Hepatocyte (in vitro differentiated cells): ENCODE measurements around the gene SLC9A1. TPM values are rescaled to one million over a fixed set of nuclear protein-coding genes. Genes with fewer than 3 reads are reported as not detected.

ENCODE experiments used
- DNase-seq: peaks from one replicate; pipeline ENCODE4 v3.0.0-alpha.2; 2016; ENCODE audit warnings: low spot score
- H2AFZ ChIP-seq: fragments of 200-600 bp; sonication (generic); 2 replicates; pipeline ENCODE4 v1.6.0; 2016; ENCODE audit warnings: antibody characterized with exemption, mild to moderate bottlenecking
- H3K27ac ChIP-seq: fragments of 200-600 bp; sonication (generic); 2 replicates; pipeline ENCODE4 v1.5.1; 2016; ENCODE audit warnings: mild to moderate bottlenecking
- H3K27me3 ChIP-seq: fragments of 200-600 bp; sonication (generic); 2 replicates; pipeline ENCODE4 v1.6.1; 2016
- H3K36me3 ChIP-seq: fragments of 200-600 bp; sonication (generic); replicated peaks from 2 replicates; pipeline ENCODE4 v1.5.1; 2016; ENCODE audit warnings: low read depth; ENCODE audit not compliant: insufficient read depth
- H3K4me1 ChIP-seq: fragments of 200-600 bp; sonication (generic); 2 replicates; pipeline ENCODE4 v1.5.1; 2016; ENCODE audit warnings: mild to moderate bottlenecking, moderate library complexity; ENCODE audit not compliant: insufficient read depth
- H3K4me2 ChIP-seq: fragments of 200-600 bp; sonication (generic); 2 replicates; pipeline ENCODE4 v1.6.0; 2016
- H3K4me3 ChIP-seq: fragments of 200-600 bp; sonication (generic); 2 replicates; pipeline ENCODE4 v1.5.1; 2016; ENCODE audit warnings: mild to moderate bottlenecking
- H3K79me2 ChIP-seq: fragments of 200-600 bp; sonication (generic); 2 replicates; pipeline ENCODE4 v1.6.0; 2017; ENCODE audit warnings: mild to moderate bottlenecking
- H3K9me2 ChIP-seq: fragments of 200-600 bp; sonication (generic); replicated peaks from 2 replicates; pipeline ENCODE4 v1.6.0; 2017; ENCODE audit warnings: mild to moderate bottlenecking; ENCODE audit not compliant: insufficient read depth
- H3K9me3 ChIP-seq: fragments of 200-600 bp; sonication (generic); 2 replicates; pipeline ENCODE4 v1.5.1; 2016; ENCODE audit warnings: low read depth, mild to moderate bottlenecking
- H4K20me1 ChIP-seq: fragments of 200-600 bp; sonication (generic); 2 replicates; pipeline ENCODE4 v1.6.0; 2016; ENCODE audit warnings: mild to moderate bottlenecking; ENCODE audit not compliant: insufficient read depth, poor library complexity, severe bottlenecking
- EZH2 ChIP-seq: fragments of 200-600 bp; sonication (generic); IDR thresholded peaks from 2 replicates; pipeline ENCODE4 v1.6.1; 2016; ENCODE audit warnings: antibody characterized with exemption, mild to moderate bottlenecking, borderline replicate concordance
- EZH2phosphoT487 ChIP-seq: fragments of 200-600 bp; sonication (generic); IDR thresholded peaks from one replicate; pipeline ENCODE4 v1.6.1; 2018; ENCODE audit warnings: antibody characterized with exemption, mild to moderate bottlenecking, low read depth, moderate library complexity; ENCODE audit not compliant: unreplicated experiment, severe bottlenecking
- WGBS: methylation state at CpG from one replicate; pipeline ENCODE4 v1.1.6; 2016; ENCODE audit warnings: low lambda C conversion rate; ENCODE audit errors: missing lambda C conversion rate; 5-methylcytosine and 5-hydroxymethylcytosine counted together
- polyA plus RNA-seq: library from polyadenylated mRNA; unstranded; fragments of >200 nt; fragmentation: Nextera tagmentation; extraction: Ambion mirVana; gene quantifications from 2 replicates; pipeline ENCODE4 v1.2.1, GENCODE V29; 2016
- total RNA-seq: library from RNA; depleted of rRNA; stranded (reverse); fragments of >200 nt; gene quantifications from 2 replicates; pipeline ENCODE4 v1.2.3, GENCODE V29; 2014
- TF ChIP-seq, protein P1 (sequence below): fragments of 200-600 bp; sonication (generic); IDR thresholded peaks from 2 replicates; pipeline ENCODE4 v1.5.1; 2016; ENCODE audit warnings: antibody characterized with exemption, mild to moderate bottlenecking; ENCODE audit not compliant: poor library complexity

Gene SLC9A1
- total and polyA plus RNA-seq, 2 experiments from 2014 or later = 13.3 to 31.3 TPM

DNA sequence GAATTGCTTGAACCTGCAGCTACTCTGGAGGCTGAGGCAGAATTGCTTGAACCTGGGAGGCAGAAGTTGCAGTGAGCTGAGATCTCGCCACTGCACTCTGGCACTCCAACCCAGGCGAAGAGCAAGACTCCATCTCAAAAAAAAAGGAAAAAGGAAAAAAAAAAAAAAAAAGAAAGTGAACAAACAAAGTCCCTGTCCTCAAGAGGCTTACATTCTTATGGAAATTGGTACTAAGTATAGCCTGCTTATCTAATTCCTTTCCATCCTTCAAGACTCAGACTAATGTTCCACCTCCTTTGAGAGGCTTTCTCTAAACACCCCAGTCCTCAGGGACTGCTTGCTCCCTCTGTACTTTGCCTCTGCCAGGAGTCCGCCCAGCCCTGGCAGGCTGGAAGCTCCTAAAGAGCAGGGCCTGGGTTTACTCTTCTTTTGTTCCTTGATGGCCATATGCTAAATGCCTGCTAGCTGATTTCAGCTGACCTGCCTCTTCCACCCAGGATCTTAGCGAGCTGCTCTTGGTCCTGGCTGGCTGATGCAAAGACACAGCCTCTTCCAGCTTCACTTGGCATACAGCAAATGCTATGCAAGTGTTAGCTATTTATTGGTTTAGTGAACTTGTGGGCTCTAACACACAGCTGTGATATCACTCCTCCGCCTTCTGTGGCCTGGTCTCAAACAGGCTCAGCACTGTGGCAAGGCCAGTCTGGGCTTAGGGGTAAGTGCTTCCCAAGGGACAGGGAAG lies 9.8 kb downstream of the SLC9A1 start:
- H3K27me3 ChIP-seq = no peaks in the 10 kb centered on the region
- H3K9me3 ChIP-seq = no peaks in the 10 kb centered on the region
- TF ChIP-seq EZH2phosphoT487 (no peak), EZH2 (no peak)
- TF ChIP-seq, protein P1, sequence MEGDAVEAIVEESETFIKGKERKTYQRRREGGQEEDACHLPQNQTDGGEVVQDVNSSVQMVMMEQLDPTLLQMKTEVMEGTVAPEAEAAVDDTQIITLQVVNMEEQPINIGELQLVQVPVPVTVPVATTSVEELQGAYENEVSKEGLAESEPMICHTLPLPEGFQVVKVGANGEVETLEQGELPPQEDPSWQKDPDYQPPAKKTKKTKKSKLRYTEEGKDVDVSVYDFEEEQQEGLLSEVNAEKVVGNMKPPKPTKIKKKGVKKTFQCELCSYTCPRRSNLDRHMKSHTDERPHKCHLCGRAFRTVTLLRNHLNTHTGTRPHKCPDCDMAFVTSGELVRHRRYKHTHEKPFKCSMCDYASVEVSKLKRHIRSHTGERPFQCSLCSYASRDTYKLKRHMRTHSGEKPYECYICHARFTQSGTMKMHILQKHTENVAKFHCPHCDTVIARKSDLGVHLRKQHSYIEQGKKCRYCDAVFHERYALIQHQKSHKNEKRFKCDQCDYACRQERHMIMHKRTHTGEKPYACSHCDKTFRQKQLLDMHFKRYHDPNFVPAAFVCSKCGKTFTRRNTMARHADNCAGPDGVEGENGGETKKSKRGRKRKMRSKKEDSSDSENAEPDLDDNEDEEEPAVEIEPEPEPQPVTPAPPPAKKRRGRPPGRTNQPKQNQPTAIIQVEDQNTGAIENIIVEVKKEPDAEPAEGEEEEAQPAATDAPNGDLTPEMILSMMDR = no peak
- WGBS = 78% methylated on average over 5 of the region's 5 CpGs
- peaks cover 91% of the 10 kb centered on the region for H3K79me2 ChIP-seq
- peaks cover 6% of the 10 kb centered on the region for H4K20me1 ChIP-seq
- peaks cover 45% of the 10 kb centered on the region for H3K4me1 ChIP-seq
- no peaks in the 10 kb centered on the region for H3K9me2 ChIP-seq
- DNase-seq = no peak
- H3K36me3 ChIP-seq = no peaks in the 10 kb centered on the region
- no peak overlapping the region for H2AFZ ChIP-seq
- no peak overlapping the region for H3K4me3 ChIP-seq
- peak overlapping the region; percentile 40 for H3K4me2 ChIP-seq
- H3K27ac ChIP-seq = peak overlapping the region; percentile 81

DNA sequence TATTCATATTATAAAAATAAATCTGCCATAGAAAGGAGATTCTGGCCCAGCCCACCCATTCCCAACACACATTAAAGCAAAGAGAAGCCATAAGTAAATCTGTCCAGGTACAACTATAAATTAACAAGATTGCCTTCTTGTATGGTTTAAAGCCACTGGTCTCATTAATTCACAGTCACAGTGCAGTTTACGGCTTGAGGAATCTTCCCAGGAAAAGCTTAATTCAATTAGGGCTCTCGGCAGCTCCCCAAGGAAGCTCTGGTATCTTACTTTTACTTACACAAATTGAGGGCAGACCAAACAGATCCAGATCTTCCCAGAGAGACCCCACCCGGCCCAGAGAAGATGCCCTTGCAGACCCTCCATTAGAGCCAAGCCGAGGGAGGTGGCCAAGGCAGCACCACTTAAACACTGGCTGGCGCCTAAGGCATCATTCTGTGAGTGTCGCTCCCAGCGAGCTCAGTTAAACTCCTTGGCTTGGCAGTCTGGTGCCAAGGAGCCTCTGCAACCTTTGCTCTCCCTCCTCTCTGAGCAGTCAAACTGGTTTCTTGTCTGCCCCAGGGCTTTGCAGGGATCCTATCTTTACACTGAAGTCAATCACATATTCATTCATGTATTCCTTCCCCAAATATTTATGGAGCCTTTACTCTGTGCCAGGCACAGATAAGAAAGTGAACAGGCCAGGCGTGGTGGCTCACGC lies 10.7 kb downstream of the SLC9A1 start:
- Histone ChIP-seq H3K79me2 (peaks cover 91% of the 10 kb centered on the region), H3K9me2 (no peaks in the 10 kb centered on the region), H3K36me3 (no peaks in the 10 kb centered on the region), H3K4me2 (peak overlapping the region; percentile 13), H2AFZ (no peak overlapping the region), H3K27ac (peak overlapping the region; percentile 81), H3K4me1 (peaks cover 45% of the 10 kb centered on the region), H3K4me3 (no peak overlapping the region), H4K20me1 (peaks cover 6% of the 10 kb centered on the region), H3K9me3 (no peaks in the 10 kb centered on the region), H3K27me3 (no peaks in the 10 kb centered on the region)
- TF ChIP-seq EZH2phosphoT487 (no peak), EZH2 (no peak)
- TF ChIP-seq, protein P1 = no peak
- DNase-seq = no peak
- WGBS = 68% methylated on average over 9 of the region's 9 CpGs

DNA sequence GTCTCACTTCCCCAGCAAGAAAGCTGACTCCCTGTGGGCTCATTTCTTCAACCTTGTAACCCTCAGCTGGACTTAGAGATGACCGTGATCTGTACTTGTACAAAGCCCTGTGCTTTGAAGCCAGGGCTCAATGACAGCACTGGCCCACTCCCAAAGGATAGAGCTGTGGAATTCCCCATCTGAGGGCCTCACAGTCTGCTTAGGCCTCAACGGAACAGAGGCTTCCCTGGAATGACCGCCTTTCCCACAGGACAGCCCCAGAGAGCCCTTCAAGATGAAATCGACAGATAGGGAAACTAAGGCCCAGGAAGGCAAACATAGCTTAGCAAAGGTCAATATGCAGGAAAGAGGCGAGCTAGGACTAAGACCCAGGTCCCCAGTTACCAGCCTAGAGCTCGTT lies 11.5 kb downstream of the SLC9A1 start:
- no peak for DNase-seq
- Histone ChIP-seq H3K27me3 (no peaks in the 10 kb centered on the region), H3K27ac (peak overlapping the region; percentile 81), H3K9me2 (no peaks in the 10 kb centered on the region), H3K36me3 (no peaks in the 10 kb centered on the region), H3K79me2 (peaks cover 91% of the 10 kb centered on the region), H3K4me2 (peak overlapping the region; percentile 13), H3K4me1 (peaks cover 53% of the 10 kb centered on the region), H4K20me1 (peaks cover 6% of the 10 kb centered on the region), H2AFZ (no peak overlapping the region), H3K9me3 (no peaks in the 10 kb centered on the region), H3K4me3 (no peak overlapping the region)
- TF ChIP-seq EZH2 (no peak), EZH2phosphoT487 (no peak)
- TF ChIP-seq, protein P1 = no peak
- WGBS = 65% methylated on average over 6 of the region's 6 CpGs
